Neural progenitor cell (in vitro differentiated cells): ENCODE results near the gene RTN4R.

ENCODE experiments used
- CTCF ChIP-seq: fragments of 200-600 bp; sonication (generic); IDR thresholded peaks from 2 replicates; pipeline ENCODE4 v1.5.1; 2017; ENCODE audit warnings: antibody characterized with exemption, mild to moderate bottlenecking
- EZH2 ChIP-seq: fragments of 200-600 bp; sonication (generic); IDR thresholded peaks from 2 replicates; pipeline ENCODE4 v1.6.1; 2017; ENCODE audit warnings: antibody characterized with exemption, mild to moderate bottlenecking, moderate library complexity
- EZH2phosphoT487 ChIP-seq: fragments of 200-600 bp; sonication (generic); IDR thresholded peaks from 2 replicates; pipeline ENCODE4 v1.6.1; 2017; ENCODE audit warnings: antibody characterized with exemption

GRCh38 chr22:20235389-20235991 lies 32.6 kb downstream of the RTN4R start:
- TF ChIP-seq CTCF (no peak), EZH2 (no peak), EZH2phosphoT487 (no peak)
